Hepatocyte (in vitro differentiated cells): ENCODE results near the gene INSRR. TPM values are rescaled to one million over a fixed set of nuclear protein-coding genes. Genes with fewer than 3 reads are reported as not detected.

Source experiments
- DNase-seq: peaks from one replicate; pipeline ENCODE4 v3.0.0-alpha.2; 2016; ENCODE audit warnings: low spot score
- H2AFZ ChIP-seq: fragments of 200-600 bp; sonication (generic); 2 replicates; pipeline ENCODE4 v1.6.0; 2016; ENCODE audit warnings: antibody characterized with exemption, mild to moderate bottlenecking
- H3K27ac ChIP-seq: fragments of 200-600 bp; sonication (generic); 2 replicates; pipeline ENCODE4 v1.5.1; 2016; ENCODE audit warnings: mild to moderate bottlenecking
- H3K27me3 ChIP-seq: fragments of 200-600 bp; sonication (generic); 2 replicates; pipeline ENCODE4 v1.6.1; 2016
- H3K36me3 ChIP-seq: fragments of 200-600 bp; sonication (generic); replicated peaks from 2 replicates; pipeline ENCODE4 v1.5.1; 2016; ENCODE audit warnings: low read depth; ENCODE audit not compliant: insufficient read depth
- H3K4me1 ChIP-seq: fragments of 200-600 bp; sonication (generic); 2 replicates; pipeline ENCODE4 v1.5.1; 2016; ENCODE audit warnings: mild to moderate bottlenecking, moderate library complexity; ENCODE audit not compliant: insufficient read depth
- H3K4me2 ChIP-seq: fragments of 200-600 bp; sonication (generic); 2 replicates; pipeline ENCODE4 v1.6.0; 2016
- H3K4me3 ChIP-seq: fragments of 200-600 bp; sonication (generic); 2 replicates; pipeline ENCODE4 v1.5.1; 2016; ENCODE audit warnings: mild to moderate bottlenecking
- H3K79me2 ChIP-seq: fragments of 200-600 bp; sonication (generic); 2 replicates; pipeline ENCODE4 v1.6.0; 2017; ENCODE audit warnings: mild to moderate bottlenecking
- H3K9me2 ChIP-seq: fragments of 200-600 bp; sonication (generic); replicated peaks from 2 replicates; pipeline ENCODE4 v1.6.0; 2017; ENCODE audit warnings: mild to moderate bottlenecking; ENCODE audit not compliant: insufficient read depth
- H3K9me3 ChIP-seq: fragments of 200-600 bp; sonication (generic); 2 replicates; pipeline ENCODE4 v1.5.1; 2016; ENCODE audit warnings: low read depth, mild to moderate bottlenecking
- H4K20me1 ChIP-seq: fragments of 200-600 bp; sonication (generic); 2 replicates; pipeline ENCODE4 v1.6.0; 2016; ENCODE audit warnings: mild to moderate bottlenecking; ENCODE audit not compliant: insufficient read depth, poor library complexity, severe bottlenecking
- EZH2 ChIP-seq: fragments of 200-600 bp; sonication (generic); IDR thresholded peaks from 2 replicates; pipeline ENCODE4 v1.6.1; 2016; ENCODE audit warnings: antibody characterized with exemption, mild to moderate bottlenecking, borderline replicate concordance
- EZH2phosphoT487 ChIP-seq: fragments of 200-600 bp; sonication (generic); IDR thresholded peaks from one replicate; pipeline ENCODE4 v1.6.1; 2018; ENCODE audit warnings: antibody characterized with exemption, mild to moderate bottlenecking, low read depth, moderate library complexity; ENCODE audit not compliant: unreplicated experiment, severe bottlenecking
- WGBS: methylation state at CpG from one replicate; pipeline ENCODE4 v1.1.6; 2016; ENCODE audit warnings: low lambda C conversion rate; ENCODE audit errors: missing lambda C conversion rate; 5-methylcytosine and 5-hydroxymethylcytosine counted together
- polyA plus RNA-seq: library from polyadenylated mRNA; unstranded; fragments of >200 nt; fragmentation: Nextera tagmentation; extraction: Ambion mirVana; gene quantifications from 2 replicates; pipeline ENCODE4 v1.2.1, GENCODE V29; 2016
- total RNA-seq: library from RNA; depleted of rRNA; stranded (reverse); fragments of >200 nt; gene quantifications from 2 replicates; pipeline ENCODE4 v1.2.3, GENCODE V29; 2014
- TF ChIP-seq, protein P1 (sequence below): fragments of 200-600 bp; sonication (generic); IDR thresholded peaks from 2 replicates; pipeline ENCODE4 v1.5.1; 2016; ENCODE audit warnings: antibody characterized with exemption, mild to moderate bottlenecking; ENCODE audit not compliant: poor library complexity

INSRR gene
- total and polyA plus RNA-seq, 2 experiments from 2014 or later, result not detected

DNA sequence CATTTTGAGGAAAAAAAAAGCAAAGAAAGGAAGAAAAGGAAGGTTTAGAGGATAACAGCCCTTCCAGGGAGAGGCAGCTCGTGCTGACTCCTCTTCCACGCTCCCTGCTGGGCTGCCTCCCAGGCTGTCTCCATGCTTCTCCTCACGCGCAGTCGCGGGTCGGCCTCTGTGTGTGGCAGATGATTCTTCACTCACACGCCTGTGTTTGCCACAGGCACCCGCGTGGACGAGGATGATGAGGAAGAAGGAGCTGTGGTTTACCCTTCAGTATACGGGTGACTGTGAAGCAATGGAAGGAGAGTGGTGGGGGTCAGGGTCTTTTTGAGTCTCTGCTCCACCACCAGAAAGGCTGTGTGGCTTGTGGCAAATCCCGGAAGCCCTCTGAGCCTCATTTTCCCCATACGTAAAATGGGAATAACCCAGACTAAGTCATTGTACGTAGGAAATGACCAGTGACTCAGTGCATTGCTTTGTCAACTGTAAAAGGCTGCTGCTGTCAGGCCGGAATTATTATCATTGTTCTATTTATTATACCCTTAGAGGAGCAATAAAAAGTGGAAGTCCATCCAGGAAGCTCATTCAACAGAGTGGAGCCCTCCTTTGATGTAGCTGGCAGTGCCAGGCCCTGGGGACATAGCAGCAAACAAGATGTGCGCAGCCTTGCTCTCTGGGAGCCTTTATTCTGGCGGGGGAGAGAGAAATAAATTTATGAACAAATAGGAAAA is 30.4 kb downstream of the INSRR start:
- Histone ChIP-seq H2AFZ (no peak overlapping the region), H3K79me2 (no peaks in the 10 kb centered on the region), H3K9me2 (no peaks in the 10 kb centered on the region), H3K36me3 (no peaks in the 10 kb centered on the region), H3K9me3 (no peaks in the 10 kb centered on the region), H3K4me2 (no peak overlapping the region), H3K4me3 (no peak overlapping the region), H3K27ac (no peak overlapping the region), H3K4me1 (no peaks in the 10 kb centered on the region), H4K20me1 (no peaks in the 10 kb centered on the region), H3K27me3 (peaks cover 23% of the 10 kb centered on the region)
- WGBS, result 80% methylated on average over 18 of the region's 18 CpGs
- no peak for DNase-seq
- no peak for TF ChIP-seq EZH2
- no peak for TF ChIP-seq EZH2phosphoT487
- TF ChIP-seq, protein P1, sequence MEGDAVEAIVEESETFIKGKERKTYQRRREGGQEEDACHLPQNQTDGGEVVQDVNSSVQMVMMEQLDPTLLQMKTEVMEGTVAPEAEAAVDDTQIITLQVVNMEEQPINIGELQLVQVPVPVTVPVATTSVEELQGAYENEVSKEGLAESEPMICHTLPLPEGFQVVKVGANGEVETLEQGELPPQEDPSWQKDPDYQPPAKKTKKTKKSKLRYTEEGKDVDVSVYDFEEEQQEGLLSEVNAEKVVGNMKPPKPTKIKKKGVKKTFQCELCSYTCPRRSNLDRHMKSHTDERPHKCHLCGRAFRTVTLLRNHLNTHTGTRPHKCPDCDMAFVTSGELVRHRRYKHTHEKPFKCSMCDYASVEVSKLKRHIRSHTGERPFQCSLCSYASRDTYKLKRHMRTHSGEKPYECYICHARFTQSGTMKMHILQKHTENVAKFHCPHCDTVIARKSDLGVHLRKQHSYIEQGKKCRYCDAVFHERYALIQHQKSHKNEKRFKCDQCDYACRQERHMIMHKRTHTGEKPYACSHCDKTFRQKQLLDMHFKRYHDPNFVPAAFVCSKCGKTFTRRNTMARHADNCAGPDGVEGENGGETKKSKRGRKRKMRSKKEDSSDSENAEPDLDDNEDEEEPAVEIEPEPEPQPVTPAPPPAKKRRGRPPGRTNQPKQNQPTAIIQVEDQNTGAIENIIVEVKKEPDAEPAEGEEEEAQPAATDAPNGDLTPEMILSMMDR, result no peak

DNA sequence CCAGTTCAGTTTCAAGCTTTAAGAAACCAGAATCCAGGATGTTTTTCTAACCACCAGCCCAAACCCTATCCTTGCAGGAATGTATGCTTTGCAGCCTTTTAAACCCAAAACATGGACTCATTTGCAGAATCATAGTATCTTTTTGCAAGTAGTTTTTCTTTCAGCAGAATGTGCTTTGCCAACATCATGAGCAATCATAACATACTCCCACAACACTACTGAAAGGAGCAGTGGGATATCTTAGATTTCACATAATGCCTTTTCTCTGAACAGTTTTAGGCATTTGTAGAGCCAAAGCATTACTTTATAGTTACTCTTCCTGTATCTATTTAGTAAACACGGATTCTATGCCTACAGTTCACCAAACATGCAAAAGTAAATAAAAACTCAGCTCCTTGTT is 32.3 kb downstream of the INSRR start:
- Histone ChIP-seq H3K4me3 (no peak overlapping the region), H3K4me2 (no peak overlapping the region), H3K27ac (no peak overlapping the region), H3K79me2 (no peaks in the 10 kb centered on the region), H3K36me3 (no peaks in the 10 kb centered on the region), H4K20me1 (no peaks in the 10 kb centered on the region), H3K27me3 (peaks cover 8% of the 10 kb centered on the region), H3K9me2 (no peaks in the 10 kb centered on the region), H3K4me1 (no peaks in the 10 kb centered on the region), H3K9me3 (no peaks in the 10 kb centered on the region), H2AFZ (no peak overlapping the region)
- TF ChIP-seq EZH2, result no peak
- TF ChIP-seq, protein P1, result no peak
- no peak for TF ChIP-seq EZH2phosphoT487
- DNase-seq, result no peak
- 62% methylated on average over 1 of the region's 1 CpG for WGBS

DNA sequence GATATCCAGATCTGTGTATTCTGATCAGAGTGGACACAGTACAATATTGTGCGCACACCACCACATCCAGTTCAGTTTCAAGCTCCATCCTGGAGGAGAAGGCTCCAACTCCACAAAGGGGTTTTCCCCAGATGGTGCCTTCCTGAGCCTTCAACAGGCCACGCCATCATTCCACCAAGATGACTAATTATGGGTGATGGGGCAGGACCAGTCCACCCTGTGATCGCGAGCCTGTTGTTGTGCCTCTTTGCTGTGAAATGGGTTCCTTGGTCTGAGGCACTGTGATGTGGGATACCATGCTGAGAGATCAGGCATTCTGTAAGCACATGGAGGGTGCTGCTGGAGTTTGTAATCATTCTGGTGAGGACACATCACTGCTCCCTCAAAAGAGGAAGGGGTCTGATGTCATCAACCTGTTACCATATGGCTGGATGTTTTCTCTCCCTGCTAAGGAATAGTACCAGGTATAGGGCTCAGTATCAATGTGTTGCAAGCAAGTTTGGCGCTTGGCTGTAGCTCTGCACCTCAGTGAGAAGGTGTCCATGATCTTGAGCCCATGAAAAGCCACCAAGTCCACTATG is 35.6 kb downstream of the INSRR start:
- no peaks in the 10 kb centered on the region for H3K36me3 ChIP-seq
- no peaks in the 10 kb centered on the region for H3K27me3 ChIP-seq

More for the DNA sequence above, 35.6 kb downstream of the INSRR start:
- no peaks in the 10 kb centered on the region for H3K9me2 ChIP-seq
- TF ChIP-seq EZH2, result no peak
- TF ChIP-seq, protein P1, result no peak
- no peak for TF ChIP-seq EZH2phosphoT487
- 83% methylated on average over 5 of the region's 5 CpGs for WGBS
- no peaks in the 10 kb centered on the region for H4K20me1 ChIP-seq
- no peaks in the 10 kb centered on the region for H3K4me1 ChIP-seq
- no peak overlapping the region for H3K27ac ChIP-seq
- no peaks in the 10 kb centered on the region for H3K9me3 ChIP-seq
- H2AFZ ChIP-seq, result no peak overlapping the region
- no peak overlapping the region for H3K4me2 ChIP-seq
- no peaks in the 10 kb centered on the region for H3K79me2 ChIP-seq
- no peak overlapping the region for H3K4me3 ChIP-seq
- no peak for DNase-seq
